Spinal cord (tissue), 10 donors: Measurements from ENCODE around the gene MN1. TPM values are rescaled to one million over a fixed set of nuclear protein-coding genes. Genes with fewer than 3 reads are reported as not detected.

Experiments used
- DNase-seq, 6 donors: peaks; one replicate each; pipeline versions ENCODE4 v3.0.0 to v3.0.0-alpha.2; 2013 to 2015; ENCODE audit warnings: low spot score in 6 of 6, low read depth in 4 of 6
- H3K27ac ChIP-seq: one replicate; pipeline ENCODE4 v1.5.1; 2013; ENCODE audit warnings: low read depth, low read length, control low read depth
- H3K27me3 ChIP-seq: one replicate; pipeline ENCODE4 v1.6.1; 2013; ENCODE audit warnings: low read length; ENCODE audit not compliant: control insufficient read depth, insufficient read depth
- H3K36me3 ChIP-seq: one replicate; pipeline ENCODE4 v1.6.1; 2013; ENCODE audit warnings: low read length; ENCODE audit not compliant: control insufficient read depth, insufficient read depth
- H3K4me1 ChIP-seq: one replicate; pipeline ENCODE4 v1.6.1; 2013; ENCODE audit warnings: low read length; ENCODE audit not compliant: control insufficient read depth, insufficient read depth
- H3K4me3 ChIP-seq: one replicate; pipeline ENCODE4 v1.5.1; 2013; ENCODE audit warnings: low read depth, low read length, control low read depth
- H3K9me3 ChIP-seq: one replicate; pipeline ENCODE4 v1.6.1; 2013; ENCODE audit warnings: low read length; ENCODE audit not compliant: control insufficient read depth, insufficient read depth
- WGBS: methylation state at CpG from one replicate; pipeline ENCODE4 v1.1.5; 2013; ENCODE audit warnings: missing lambda C conversion rate; ENCODE audit not compliant: insufficient coverage; 5-methylcytosine and 5-hydroxymethylcytosine counted together
- polyA plus RNA-seq, 2 donors: library from polyadenylated mRNA; unstranded; fragments of 120-200 nt; gene quantifications; one replicate each; pipeline ENCODE4 v1.2.1, GENCODE V29; 2013; ENCODE audit not compliant: insufficient read length in 2 of 2
- total RNA-seq, 2 donors: library from RNA; depleted of rRNA in 1 of 2; stranded (reverse); fragments of 120-200 nt in 1 of 2; fragments of >200 nt in 1 of 2; gene quantifications; one replicate each; pipeline versions ENCODE4 v1.2.3 to v1.2.4, GENCODE V29; 2013 to 2014
- donor health status: healthy.

Gene MN1
- total and polyA plus RNA-seq, 4 donors: 9.9 to 27.5 (median 25.4) TPM

GRCh38 chr22:27801202-27801615, 347 bp downstream of the MN1 start:
- Histone ChIP-seq H3K27me3 (peaks cover 47% of the 10 kb centered on the region), H3K4me1 (peaks cover 63% of the 10 kb centered on the region), H3K36me3 (peaks cover 34% of the 10 kb centered on the region), H3K4me3 (peak overlapping the region; percentile 69), H3K9me3 (no peaks in the 10 kb centered on the region), H3K27ac (peak overlapping the region; percentile 80)
- no peak for DNase-seq
- 0% methylated on average over 49 of the region's 58 CpGs for WGBS

GRCh38 chr22:27800250-27801201, 1.0 kb downstream of the MN1 start:
- DNase-seq: peak in 1 of 6 donors; percentile 73
- peaks cover 65% of the 10 kb centered on the region for H3K4me1 ChIP-seq
- H3K4me3 ChIP-seq: peak overlapping the region; percentile 69
- WGBS: under 1% methylated on average over 82 of the region's 82 CpGs
- H3K27me3 ChIP-seq: peaks cover 46% of the 10 kb centered on the region
- H3K9me3 ChIP-seq: no peaks in the 10 kb centered on the region
- H3K27ac ChIP-seq: peak overlapping the region; percentile 80
- peaks cover 34% of the 10 kb centered on the region for H3K36me3 ChIP-seq

GRCh38 chr22:27799827-27800249, 1.7 kb downstream of the MN1 start:
- peaks cover 43% of the 10 kb centered on the region for H3K27me3 ChIP-seq
- H3K4me3 ChIP-seq: peak overlapping the region; percentile 69
- H3K4me1 ChIP-seq: peaks cover 67% of the 10 kb centered on the region
- H3K27ac ChIP-seq: peak overlapping the region; percentile 80
- no peaks in the 10 kb centered on the region for H3K9me3 ChIP-seq
- peaks cover 34% of the 10 kb centered on the region for H3K36me3 ChIP-seq
- DNase-seq: no peak
- 5% methylated on average over 40 of the region's 40 CpGs for WGBS

GRCh38 chr22:27799015-27799826, 2.3 kb downstream of the MN1 start:
- 13% methylated on average over 54 of the region's 62 CpGs for WGBS

GRCh38 chr22:27798511-27799014, 3.0 kb downstream of the MN1 start:
- Histone ChIP-seq H3K4me3 (peak overlapping the region; percentile 35), H3K27ac (peak overlapping the region; percentile 25), H3K27me3 (peaks cover 39% of the 10 kb centered on the region), H3K36me3 (peaks cover 34% of the 10 kb centered on the region), H3K4me1 (peaks cover 64% of the 10 kb centered on the region), H3K9me3 (no peaks in the 10 kb centered on the region)
- WGBS: 11% methylated on average over 44 of the region's 44 CpGs
- peak in 1 of 6 donors; percentile 81 for DNase-seq

More at GRCh38 chr22:27799015-27799826, 2.3 kb downstream of the MN1 start:
- Histone ChIP-seq H3K4me1 (peaks cover 66% of the 10 kb centered on the region), H3K27me3 (peaks cover 39% of the 10 kb centered on the region), H3K4me3 (peak overlapping the region; percentile 69), H3K9me3 (no peaks in the 10 kb centered on the region), H3K36me3 (peaks cover 34% of the 10 kb centered on the region), H3K27ac (peak overlapping the region; percentile 75)
- peak in 2 of 6 donors; percentile 65 to 72 for DNase-seq

- Histone ChIP-seq H3K27me3 (peaks cover 34% of the 10 kb centered on the region), H3K36me3 (peaks cover 34% of the 10 kb centered on the region), H3K27ac (peak overlapping the region; percentile 79), H3K4me3 (peak overlapping the region; percentile 48), H3K9me3 (no peaks in the 10 kb centered on the region), H3K4me1 (peaks cover 64% of the 10 kb centered on the region)
- 21% methylated on average over 86 of the region's 86 CpGs for WGBS
- no peak for DNase-seq
These were observed 3.8 kb downstream of the MN1 start for GRCh38 chr22:27797520-27798391.

- no peaks in the 10 kb centered on the region for H3K9me3 ChIP-seq
- 34% methylated on average over 55 of the region's 55 CpGs for WGBS
- H3K36me3 ChIP-seq: peaks cover 34% of the 10 kb centered on the region
- H3K27me3 ChIP-seq: peaks cover 34% of the 10 kb centered on the region
- H3K4me3 ChIP-seq: peak overlapping the region; percentile 48
- peaks cover 60% of the 10 kb centered on the region for H3K4me1 ChIP-seq
- peak overlapping the region; percentile 79 for H3K27ac ChIP-seq
- DNase-seq: no peak
These were observed 4.6 kb downstream of the MN1 start for GRCh38 chr22:27796829-27797519.

GRCh38 chr22:27795696-27796517, 5.6 kb downstream of the MN1 start:
- WGBS: 20% methylated on average over 11 of the region's 15 CpGs
- Histone ChIP-seq H3K36me3 (peaks cover 34% of the 10 kb centered on the region), H3K4me3 (peak overlapping the region; percentile 48), H3K27me3 (peaks cover 38% of the 10 kb centered on the region), H3K9me3 (no peaks in the 10 kb centered on the region), H3K4me1 (peaks cover 67% of the 10 kb centered on the region), H3K27ac (peak overlapping the region; percentile 79)
- DNase-seq: peak in 2 of 6 donors; percentile 54 to 75
